GM12878 (cell line): ENCODE results near the gene KLK13. TPM values are rescaled to one million over a fixed set of nuclear protein-coding genes. Genes with fewer than 3 reads are reported as not detected.
A peak's percentile ranks its signal among the peaks of the same experiment; 100 is the strongest.

Experiments used
- ATAC-seq: fragments of 200-7000 bp; cut with Tn5 transposase; 3 replicates; pipeline ENCODE4 v1.9.1; 2020; ENCODE audit warnings: mild to moderate bottlenecking, moderate library complexity
- BruUV-seq: library from RNA; stranded (reverse); fragments of 400-500 nt; replicated peaks from 2 replicates; lab custom pipeline; 2021; lab: Mats Ljungman, UMichigan
- CTCF ChIA-PET: fragments of 300-600 bp; sonication (Branson Sonifier 250); formaldehyde crosslinking; extraction: SDS; loops from one replicate; lab custom pipeline; 2021; ENCODE audit warnings: inconsistent platforms; lab: Yijun Ruan, JAX
- POLR2A ChIA-PET: fragments of 350-600 bp; formaldehyde crosslinking; extraction: SDS; loops from one replicate; lab custom pipeline; 2021; ENCODE audit warnings: inconsistent platforms; lab: Charles Lee
- RAD21 ChIA-PET: fragments of 300-600 bp; sonication (Branson Sonifier 250); formaldehyde crosslinking; loops from one replicate; lab custom pipeline; 2023; ENCODE audit warnings: antibody characterized with exemption; ENCODE audit not compliant: unreplicated experiment; lab: Charles Lee
- SMC1A ChIA-PET: fragments of 300-600 bp; sonication (Branson Sonifier 250); formaldehyde crosslinking; loops from one replicate; lab custom pipeline; 2023; ENCODE audit not compliant: unreplicated experiment, uncharacterized antibody; lab: Charles Lee
- DNase-seq: peaks from one replicate; pipeline ENCODE4 v3.0.0-alpha.2; 2011; ENCODE audit warnings: low read depth, low spot score
- FAIRE-seq: peaks from 3 replicates; lab custom pipeline; 2011; peaks lifted over from hg19 to GRCh38; lab: Jason Lieb, UNC
- H2AFZ ChIP-seq: 2 replicates; pipeline ENCODE4 v1.6.0; 2011; ENCODE audit warnings: low read depth, low read length, control low read depth; ENCODE audit not compliant: control insufficient read depth
- H3K27ac ChIP-seq: 2 replicates; pipeline ENCODE4 v1.5.1; 2011; ENCODE audit warnings: control low read depth; ENCODE audit not compliant: control insufficient read depth, insufficient read depth
- H3K27me3 ChIP-seq, 2 experiments: replicated peaks in 1 of 2; 2 replicates each; pipeline versions ENCODE4 v1.6.0 to v1.6.1; 2011; ENCODE audit warnings: low read length in 1 of 2; ENCODE audit not compliant: control insufficient read depth in 2 of 2, insufficient read depth in 2 of 2
- H3K36me3 ChIP-seq, 2 experiments: 2 replicates each; pipeline ENCODE4 v1.5.1; 2011; ENCODE audit warnings: low read length in 1 of 2; ENCODE audit not compliant: control insufficient read depth in 2 of 2, insufficient read depth in 2 of 2
- H3K4me1 ChIP-seq: 2 replicates; pipeline ENCODE4 v1.6.1; 2011; ENCODE audit warnings: mild to moderate bottlenecking, low read length, moderate library complexity, mixed read lengths; ENCODE audit not compliant: control insufficient read depth, insufficient read depth
- H3K4me2 ChIP-seq: 2 replicates; pipeline ENCODE4 v1.6.0; 2011; ENCODE audit warnings: control low read depth; ENCODE audit not compliant: control insufficient read depth, insufficient read depth
- H3K4me3 ChIP-seq: fragments of 200-600 bp; sonication (generic); 2 replicates; pipeline ENCODE4 v1.5.1; 2016
- H3K79me2 ChIP-seq: 2 replicates; pipeline ENCODE4 v1.6.0; 2011; ENCODE audit warnings: low read length; ENCODE audit not compliant: control insufficient read depth, insufficient read depth
- H3K9ac ChIP-seq: 2 replicates; pipeline ENCODE4 v1.8.0; 2011; ENCODE audit warnings: low read length, control low read depth, mixed read lengths; ENCODE audit not compliant: control insufficient read depth, insufficient read depth
- H3K9me3 ChIP-seq: replicated peaks from 3 replicates; pipeline ENCODE4 v1.5.1; 2011; ENCODE audit warnings: mild to moderate bottlenecking, low read length; ENCODE audit not compliant: control insufficient read depth, insufficient read depth
- H4K20me1 ChIP-seq: 2 replicates; pipeline ENCODE4 v1.6.0; 2011; ENCODE audit not compliant: control insufficient read depth, insufficient read depth
- CTCF ChIP-seq, 3 experiments: IDR thresholded peaks in 2 of 3; conservative IDR thresholded peaks in 1 of 3; 2 replicates each; pipeline ENCODE4 v1.5.1; 2011; ENCODE audit warnings: low read depth in 3 of 3, low read length in 3 of 3, mild to moderate bottlenecking in 3 of 3, control low read depth in 2 of 3, moderate library complexity in 2 of 3, inconsistent platforms in 1 of 3, mixed read lengths in 1 of 3; ENCODE audit not compliant: control insufficient read depth in 2 of 3, insufficient read depth in 1 of 3; ENCODE audit errors: extremely low read depth in 1 of 3
- CUX1 ChIP-seq: IDR thresholded peaks from 2 replicates; pipeline ENCODE4 v1.6.1; 2012; ENCODE audit warnings: improper control_type of control experiment, low read depth, low read length; ENCODE audit not compliant: insufficient replicate concordance
- RAD21 ChIP-seq: IDR thresholded peaks from 2 replicates; pipeline ENCODE4 v1.6.1; 2011; ENCODE audit warnings: mild to moderate bottlenecking, low read depth, low read length, moderate library complexity; ENCODE audit not compliant: insufficient read depth
- SMC3 ChIP-seq: IDR thresholded peaks from 2 replicates; pipeline ENCODE4 v1.6.1; 2011; ENCODE audit warnings: low read length, improper control_type of control experiment, borderline replicate concordance
- YY1 ChIP-seq: IDR thresholded peaks from 2 replicates; pipeline ENCODE4 v1.6.1; 2011; ENCODE audit warnings: low read depth, mild to moderate bottlenecking, low read length
- WGBS: methylation state at CpG from one replicate; pipeline ENCODE4 v1.1.6; 2016; ENCODE audit warnings: low lambda C conversion rate; ENCODE audit not compliant: insufficient replicate concordance, insufficient coverage; ENCODE audit errors: missing lambda C conversion rate; 5-methylcytosine and 5-hydroxymethylcytosine counted together
- in situ Hi-C: fragments of 300-500 bp; cut with MboI; formaldehyde crosslinking; loops from 9 replicates; pipeline ENCODE4 v1.14.3; 2018; ENCODE audit warnings: mixed read lengths
- intact Hi-C: fragments of 100-400 bp; cut with micrococcal nuclease; formaldehyde crosslinking; loops from one replicate; pipeline ENCODE4 v1.14.2; 2022; ENCODE audit not compliant: unreplicated experiment
- polyA plus RNA-seq, 11 experiments: library from polyadenylated mRNA; depleted of rRNA in 4 of 11; unstranded in 6 of 11; stranded (reverse) in 5 of 11; fragments of >200 nt; fragmentation: Nextera tagmentation in 4 of 11; fragmentation: Illumina TruSeq in 1 of 11; extraction: Ambion mirVana in 4 of 11; extraction: Trizol in 1 of 11; gene quantifications; 1 replicate in 1 of 11; 2 replicates in 10 of 11; pipeline versions ENCODE4 v1.2.1 to v1.2.3, GENCODE V29; 2011 to 2016; ENCODE audit warnings: inconsistent platforms in 2 of 11, missing spikeins in 2 of 11, low read depth in 1 of 11
- total RNA-seq, 4 experiments: library from RNA; depleted of rRNA in 3 of 4; stranded (reverse); fragments of >200 nt in 3 of 4; fragmentation: Illumina TruSeq in 1 of 4; extraction: Trizol in 1 of 4; gene quantifications; 2 replicates each; pipeline versions ENCODE4 v1.2.1 to v1.2.3, GENCODE V29; 2013 to 2021

The KLK13 gene
- total and polyA plus RNA-seq, 10 of the 15 experiments (the other 5 are each of a cell fraction or from before 2014, with no cell fraction given), result not detected

- H3K4me3 ChIP-seq, result no peak overlapping the region
- H2AFZ ChIP-seq, result no peak overlapping the region
- ATAC-seq (peak; percentile 92), DNase-seq (no peak), FAIRE-seq (peak; percentile 66)
- 9% methylated on average over 8 of the region's 8 CpGs for WGBS
- POLR2A ChIA-PET, result interaction anchor here (0.5 kb wide), 1 partner anchor 1402 kb away, joined by 5 read pairs; no protein-coding TSS in a partner anchor
- H4K20me1 ChIP-seq, result no peaks in the 10 kb centered on the region; the same call in 1 of the 2 replicates
- H3K9ac ChIP-seq, result no peak overlapping the region
- RAD21 ChIA-PET, result interaction anchor here (0.9 to 1.0 kb wide), 2 partner anchors 76 to 170 kb away, joined by 3 to 4 read pairs; no protein-coding TSS in a partner anchor
- no peak overlapping the region for H3K27ac ChIP-seq
- BruUV-seq, result no TSS peak
- peaks cover 0 to 6% of the 10 kb centered on the region in 2 experiments; a peak in 3 of 4 replicates for H3K36me3 ChIP-seq
- no peak overlapping the region for H3K4me2 ChIP-seq
- TF ChIP-seq CTCF (IDR thresholded peaks at IDR 0.05 in 2 of 3, conservative IDR thresholded peaks at IDR 0.05 in 1 of 3; ENCODE audit: control insufficient read depth in 2 of 3, extremely low read depth in 1 of 3, insufficient read depth in 1 of 3, low read depth in 3 of 3, low read length in 3 of 3) (peak; percentile 62 to 74 (median 69)), SMC3 (peak; percentile 22; the same call in 1 of the 2 replicates), YY1 (peak; percentile 36; the same call in 1 of the 2 replicates), RAD21 (peak; percentile 37), CUX1 (no peak)
- H3K9me3 ChIP-seq, result no peaks in the 10 kb centered on the region
- no peaks in the 10 kb centered on the region for H3K79me2 ChIP-seq
- no peaks in the 10 kb centered on the region for H3K27me3 ChIP-seq
- in situ Hi-C loops (loop anchor here (10.0 kb wide), 1 partner anchor 162 kb away; no protein-coding TSS in a partner anchor), intact Hi-C loops (no loop called here)
- CTCF ChIA-PET, result interaction anchor here (0.6 to 2.0 kb wide), 9 partner anchors 11 to 597 kb away, joined by 3 to 17 read pairs (median 3); partner anchors contain the start of gene CTU1
- no peaks in the 10 kb centered on the region; the same call in 1 of the 2 replicates for H3K4me1 ChIP-seq
- SMC1A ChIA-PET, result no interaction called here
Measured at GRCh38 chr19:51097166-51097738, 32.4 kb upstream of the KLK13 start.
